NT2/D1 (cell line): Measurements from ENCODE around the gene BBS5.

Experiments
- SUZ12 ChIP-seq: IDR thresholded peaks from 2 replicates; pipeline ENCODE4 v1.6.1; 2011; ENCODE audit not compliant: insufficient read length, insufficient read depth; ENCODE audit errors: extremely low read depth
- YY1 ChIP-seq: IDR thresholded peaks from 2 replicates; pipeline ENCODE4 v1.6.1; 2011; ENCODE audit not compliant: insufficient read length, insufficient read depth
- ZNF274 ChIP-seq: IDR thresholded peaks from 2 replicates; pipeline ENCODE4 v1.6.1; 2011; ENCODE audit warnings: mild to moderate bottlenecking, low read depth, low read length

DNA sequence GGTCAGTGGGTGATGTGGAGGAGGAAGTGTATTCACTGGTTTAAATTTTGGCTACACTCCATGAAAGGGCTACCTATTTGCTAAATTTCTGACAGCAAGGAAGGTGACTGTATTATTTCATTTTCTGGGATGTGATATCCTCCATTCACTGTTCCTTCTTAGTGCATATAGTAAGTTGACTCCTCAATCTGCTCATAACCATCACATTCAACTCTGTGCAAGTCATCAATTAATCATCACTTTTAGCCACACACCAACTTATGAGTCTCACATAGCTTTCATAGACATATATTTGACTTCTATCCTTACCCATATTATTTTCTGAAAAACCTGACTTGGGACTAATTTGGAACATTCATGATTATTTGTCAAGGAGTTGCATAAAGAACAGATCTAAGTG is 47.2 kb downstream of the BBS5 start:
- TF ChIP-seq ZNF274 (no peak), YY1 (no peak), SUZ12 (no peak)
